Upper lobe of right lung (tissue), 1 donor: ENCODE measurements around the gene COPB1. TPM values are rescaled to one million over a fixed set of nuclear protein-coding genes. Genes with fewer than 3 reads are reported as not detected.

ENCODE experiments used
- ATAC-seq: fragments of 200-7000 bp; cut with Tn5 transposase; one replicate; pipeline ENCODE4 v1.9.1; 2020; ENCODE audit warnings: mild to moderate bottlenecking, moderate library complexity
- DNase-seq: peaks from one replicate; pipeline ENCODE4 v3.0.0-alpha.2; 2020
- H3K27ac ChIP-seq: fragments of 200-600 bp; one replicate; pipeline ENCODE4 v1.8.0; 2022
- H3K27me3 ChIP-seq: fragments of 200-600 bp; one replicate; pipeline ENCODE4 v1.8.0; 2022; ENCODE audit warnings: mild to moderate bottlenecking
- H3K36me3 ChIP-seq: fragments of 200-600 bp; one replicate; pipeline ENCODE4 v1.8.0; 2022
- H3K4me1 ChIP-seq: fragments of 200-600 bp; one replicate; pipeline ENCODE4 v1.8.0; 2022
- H3K4me3 ChIP-seq: fragments of 200-600 bp; one replicate; pipeline ENCODE4 v1.8.0; 2022; ENCODE audit warnings: mild to moderate bottlenecking
- H3K9me3 ChIP-seq: fragments of 200-600 bp; one replicate; pipeline ENCODE4 v1.8.0; 2022
- CTCF ChIP-seq: fragments of 200-600 bp; IDR thresholded peaks from one replicate; pipeline ENCODE4 v1.8.0; 2022; ENCODE audit warnings: antibody characterized with exemption
- intact Hi-C: fragments of 100-400 bp; cut with DNase I; formaldehyde crosslinking; loops from one replicate; pipeline ENCODE4 v1.11.0; 2022
- total RNA-seq: library from RNA; stranded (reverse); fragmentation: NEBNext Ultra II Directional; extraction: Animal tissue kit (Norgen Biotek cat#: 25700); gene quantifications from one replicate; pipeline ENCODE4 v1.2.1, GENCODE V29; 2021
- donor health status: DM: no; HTN: yes; CAD: no; lungs with severe emphysema.

The COPB1 gene
- total RNA-seq, 1 donor from 2014 or later, result 84.5 TPM

GRCh38 chr11:14445542-14446530 lies 53.8 kb downstream of the COPB1 start:
- no peak overlapping the region for H3K27ac ChIP-seq
- DNase-seq (no peak), ATAC-seq (no peak)
- TF ChIP-seq CTCF, result no peak
- H3K36me3 ChIP-seq, result no peaks in the 10 kb centered on the region
- no peaks in the 10 kb centered on the region for H3K9me3 ChIP-seq
- H3K4me3 ChIP-seq, result no peak overlapping the region
- H3K4me1 ChIP-seq, result peaks cover 15% of the 10 kb centered on the region
- H3K27me3 ChIP-seq, result no peaks in the 10 kb centered on the region
- intact Hi-C loops, result no loop called here

GRCh38 chr11:14444441-14445189 lies 55.0 kb downstream of the COPB1 start:
- peaks cover 15% of the 10 kb centered on the region for H3K4me1 ChIP-seq
- DNase-seq (no peak), ATAC-seq (no peak)
- H3K27me3 ChIP-seq, result no peaks in the 10 kb centered on the region
- H3K9me3 ChIP-seq, result no peaks in the 10 kb centered on the region
- TF ChIP-seq CTCF, result no peak
- no peak overlapping the region for H3K27ac ChIP-seq
- intact Hi-C loops, result no loop called here
- H3K4me3 ChIP-seq, result no peak overlapping the region
- no peaks in the 10 kb centered on the region for H3K36me3 ChIP-seq

GRCh38 chr11:14443638-14444037 lies 56.0 kb downstream of the COPB1 start:
- Histone ChIP-seq H3K9me3 (no peaks in the 10 kb centered on the region), H3K27me3 (no peaks in the 10 kb centered on the region), H3K36me3 (no peaks in the 10 kb centered on the region), H3K4me1 (peaks cover 12% of the 10 kb centered on the region), H3K4me3 (no peak overlapping the region), H3K27ac (no peak overlapping the region)
- ATAC-seq, result no peak
- no peak for DNase-seq
- intact Hi-C loops, result no loop called here
- no peak for TF ChIP-seq CTCF

GRCh38 chr11:14435717-14436512 lies 63.7 kb downstream of the COPB1 start:
- Histone ChIP-seq H3K9me3 (no peaks in the 10 kb centered on the region), H3K36me3 (no peaks in the 10 kb centered on the region), H3K4me3 (no peak overlapping the region), H3K27ac (no peak overlapping the region), H3K27me3 (no peaks in the 10 kb centered on the region), H3K4me1 (no peaks in the 10 kb centered on the region)
- DNase-seq (no peak), ATAC-seq (no peak)
- intact Hi-C loops, result no loop called here
- TF ChIP-seq CTCF, result no peak

- DNase-seq (no peak), ATAC-seq (no peak)
- no peaks in the 10 kb centered on the region for H3K27me3 ChIP-seq
- no peak for TF ChIP-seq CTCF
- no peak overlapping the region for H3K27ac ChIP-seq
- peaks cover 18% of the 10 kb centered on the region for H3K4me1 ChIP-seq
- no peaks in the 10 kb centered on the region for H3K9me3 ChIP-seq
- intact Hi-C loops, result no loop called here
- H3K36me3 ChIP-seq, result no peaks in the 10 kb centered on the region
- no peak overlapping the region for H3K4me3 ChIP-seq
Observed at GRCh38 chr11:14425621-14426020, 74.0 kb downstream of the COPB1 start.
